Adipocyte (in vitro differentiated cells): ENCODE results near the gene GNB1.
A peak's percentile ranks its signal among the peaks of the same experiment; 100 is the strongest.

Experiments
- DNase-seq: peaks from one replicate; pipeline ENCODE4 v3.0.0-alpha.2; 2015; ENCODE audit warnings: low read depth
- H3K27me3 ChIP-seq: replicated peaks from 2 replicates; pipeline ENCODE4 v1.7.0; 2013; ENCODE audit warnings: mild to moderate bottlenecking, low read length, moderate library complexity; ENCODE audit not compliant: control insufficient read depth, insufficient read depth
- H3K36me3 ChIP-seq: 2 replicates; pipeline ENCODE4 v1.7.0; 2013; ENCODE audit warnings: low read length, mild to moderate bottlenecking, moderate library complexity; ENCODE audit not compliant: control insufficient read depth, insufficient read depth, severe bottlenecking
- H3K4me1 ChIP-seq: 2 replicates; pipeline ENCODE4 v1.7.0; 2013; ENCODE audit warnings: mild to moderate bottlenecking, low read length, moderate library complexity; ENCODE audit not compliant: control insufficient read depth, insufficient read depth
- H3K4me3 ChIP-seq: 2 replicates; pipeline ENCODE4 v1.7.0; 2013; ENCODE audit warnings: mild to moderate bottlenecking, low read length, moderate library complexity
- H3K9ac ChIP-seq: 2 replicates; pipeline ENCODE4 v1.7.0; 2013; ENCODE audit warnings: mild to moderate bottlenecking, low read length, moderate library complexity
- H3K9me3 ChIP-seq: 2 replicates; pipeline ENCODE4 v1.7.0; 2013; ENCODE audit warnings: mild to moderate bottlenecking, low read length, moderate library complexity; ENCODE audit not compliant: control insufficient read depth

The GNB1 gene

GRCh38 chr1:1921459-1921862 lies 30.6 kb upstream of the GNB1 start:
- peaks cover 8% of the 10 kb centered on the region for H3K4me1 ChIP-seq
- DNase-seq = no peak

DNA sequence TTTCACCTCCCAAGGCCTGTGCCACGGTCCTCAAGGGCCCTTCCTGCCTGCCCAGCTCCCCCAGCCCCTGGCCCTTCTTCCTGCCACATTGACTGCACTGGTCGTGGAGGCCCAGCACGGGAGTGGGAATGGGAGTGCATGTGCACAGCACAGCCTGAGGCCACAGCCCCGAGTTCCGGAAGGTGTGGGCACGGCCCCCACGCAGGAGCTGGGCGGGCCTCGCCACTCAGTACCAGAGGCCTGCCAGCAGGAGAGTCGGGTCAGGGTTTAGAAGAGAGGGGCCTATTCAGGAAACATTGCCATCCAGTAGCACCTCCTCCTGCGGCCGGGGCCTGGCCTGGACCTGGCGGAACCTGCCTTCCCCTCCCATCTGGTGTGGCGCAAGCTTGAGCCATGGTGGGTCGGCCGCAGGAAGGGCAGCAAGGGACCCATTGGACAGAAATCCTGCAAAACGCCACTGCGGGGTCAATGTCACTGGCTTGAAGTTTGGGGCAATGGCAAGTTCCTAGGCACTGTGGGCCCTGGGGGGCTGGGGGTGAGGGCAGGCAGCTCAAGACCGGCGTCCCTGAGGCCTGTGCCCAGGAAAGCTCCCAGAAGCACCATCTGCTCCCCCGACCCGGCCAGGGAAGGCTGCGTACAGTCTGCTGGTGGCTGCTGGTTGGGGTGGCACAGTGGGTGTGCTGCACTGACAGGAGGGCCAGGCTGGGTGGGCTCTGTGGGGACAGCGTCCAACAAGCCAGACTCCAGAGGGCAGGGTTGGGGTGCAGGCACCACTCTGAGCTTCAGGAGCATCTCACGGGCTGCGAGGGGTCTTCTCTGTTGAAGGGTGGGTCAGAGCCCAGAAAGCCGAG lies 29.9 kb upstream of the GNB1 start:
- no peak for DNase-seq
- H3K27me3 ChIP-seq = peaks cover 20% of the 10 kb centered on the region
- no peaks in the 10 kb centered on the region for H3K36me3 ChIP-seq
- no peaks in the 10 kb centered on the region for H3K9me3 ChIP-seq
- no peak overlapping the region for H3K4me3 ChIP-seq
- H3K4me1 ChIP-seq = peaks cover 8% of the 10 kb centered on the region
- no peak overlapping the region for H3K9ac ChIP-seq

More at GRCh38 chr1:1921459-1921862, 30.6 kb upstream of the GNB1 start:
- Histone ChIP-seq H3K9ac (no peak overlapping the region), H3K4me3 (no peak overlapping the region), H3K27me3 (peaks cover 18% of the 10 kb centered on the region), H3K36me3 (no peaks in the 10 kb centered on the region), H3K9me3 (no peaks in the 10 kb centered on the region)

DNA sequence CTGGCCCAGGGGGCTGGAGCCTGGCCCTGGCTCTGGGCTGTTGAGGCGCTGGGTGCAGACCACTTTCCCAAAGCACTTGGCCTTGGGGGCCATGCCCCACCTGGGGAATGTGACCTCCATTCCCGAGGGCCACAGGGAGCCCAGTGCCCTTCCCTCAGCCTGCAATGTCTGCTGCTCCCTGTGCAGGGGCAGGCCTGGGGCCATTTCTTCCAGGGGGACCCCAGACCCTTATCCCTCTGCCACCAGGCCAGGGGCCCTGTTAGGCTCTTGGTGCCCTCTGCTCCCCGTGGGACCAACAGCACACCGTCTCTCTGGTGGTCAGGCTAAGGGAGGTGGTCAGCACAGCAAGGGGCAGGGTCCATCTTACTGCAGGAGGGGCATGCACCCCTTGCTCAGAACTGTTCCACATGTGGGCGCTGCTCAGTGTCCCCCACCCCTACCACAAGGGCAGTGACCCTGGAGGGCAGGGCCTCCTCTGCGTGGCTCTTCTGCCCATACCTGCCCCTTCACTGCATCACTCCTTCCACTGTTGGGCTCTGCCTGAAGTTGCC lies 29.2 kb upstream of the GNB1 start:
- H3K36me3 ChIP-seq = no peaks in the 10 kb centered on the region
- DNase-seq = no peak
- peaks cover 8% of the 10 kb centered on the region for H3K4me1 ChIP-seq
- H3K27me3 ChIP-seq = peaks cover 23% of the 10 kb centered on the region
- no peak overlapping the region for H3K9ac ChIP-seq
- no peaks in the 10 kb centered on the region for H3K9me3 ChIP-seq
- H3K4me3 ChIP-seq = no peak overlapping the region

- H3K9ac ChIP-seq = no peak overlapping the region
- peaks cover 23% of the 10 kb centered on the region for H3K27me3 ChIP-seq
- H3K4me3 ChIP-seq = peak overlapping the region; percentile 74
- no peaks in the 10 kb centered on the region for H3K36me3 ChIP-seq
- peaks cover 8% of the 10 kb centered on the region for H3K4me1 ChIP-seq
- DNase-seq = peak; percentile 96
- H3K9me3 ChIP-seq = no peaks in the 10 kb centered on the region
Observed at GRCh38 chr1:1919304-1920056, 28.6 kb upstream of the GNB1 start.

- Histone ChIP-seq H3K9ac (no peak within 1 kb of the TSS), H3K27me3 (peaks cover 23% of the 10 kb centered on the region)
- DNase-seq = no peak
Observed at GRCh38 chr1:1918901-1919303, 28.0 kb upstream of the GNB1 start, which contains the start of gene TMEM52. TMEM52 (minus strand) TSS chr1:1919279; CDS start chr1:1919265, 14 bp downstream.

DNA sequence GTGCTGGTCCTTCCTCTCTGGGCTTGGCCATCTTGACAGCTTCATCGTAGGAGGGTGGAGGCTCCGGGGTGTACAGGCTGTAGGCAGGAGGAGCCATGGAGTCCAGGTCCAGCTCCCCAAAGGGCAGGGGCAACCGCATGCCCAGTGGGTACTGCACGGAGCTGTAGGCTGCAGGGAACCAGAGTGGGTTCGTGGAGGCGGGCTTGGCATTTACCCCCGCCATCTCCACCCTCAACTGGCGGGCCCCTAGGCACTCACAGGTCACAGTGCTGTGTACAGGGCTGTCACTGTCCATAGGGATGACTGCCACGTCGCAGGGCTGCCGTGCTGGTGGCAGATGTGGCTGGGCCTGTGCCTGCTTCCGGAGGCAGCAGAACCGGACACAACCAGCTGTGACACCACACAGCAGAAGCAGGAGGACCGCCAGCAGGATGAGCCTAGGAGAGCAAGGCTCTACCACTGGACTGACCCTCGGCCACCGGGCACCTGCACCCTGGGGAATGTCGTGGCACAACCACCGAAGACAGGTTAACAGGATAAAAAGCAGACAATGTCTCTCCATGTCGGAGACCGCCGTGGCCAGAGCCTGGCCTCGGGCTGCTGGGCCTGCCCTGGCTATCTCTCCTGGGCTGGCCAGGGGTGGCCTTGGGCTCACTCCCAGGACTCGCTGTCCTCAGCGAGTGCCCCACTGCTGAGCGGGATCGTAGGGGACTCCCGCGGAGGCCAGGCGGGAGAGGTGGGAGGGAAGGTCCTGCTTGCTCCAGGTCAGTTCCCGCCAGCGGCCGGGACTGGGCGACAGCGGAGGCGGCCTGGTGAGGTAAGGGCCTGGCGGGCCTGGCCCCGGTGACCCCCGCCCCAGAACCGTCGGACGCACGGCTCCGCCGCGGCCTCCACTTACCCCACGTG lies 27.4 kb upstream of the GNB1 start:
- peaks cover 8% of the 10 kb centered on the region for H3K4me1 ChIP-seq
- DNase-seq = no peak
- peaks cover 23% of the 10 kb centered on the region for H3K27me3 ChIP-seq
- H3K9ac ChIP-seq = no peak overlapping the region
- H3K4me3 ChIP-seq = peak overlapping the region; percentile 74
- no peaks in the 10 kb centered on the region for H3K36me3 ChIP-seq
- no peaks in the 10 kb centered on the region for H3K9me3 ChIP-seq

More at GRCh38 chr1:1918901-1919303, 28.0 kb upstream of the GNB1 start, which contains the start of gene TMEM52:
- Histone ChIP-seq H3K4me1 (peaks cover 8% of the 10 kb centered on the region), H3K4me3 (peak within 1 kb of the TSS; percentile 74), H3K9me3 (no peaks in the 10 kb centered on the region), H3K36me3 (no peaks in the 10 kb centered on the region)

GRCh38 chr1:1917304-1917976 lies 26.6 kb upstream of the GNB1 start:
- Histone ChIP-seq H3K36me3 (no peaks in the 10 kb centered on the region), H3K9ac (no peak overlapping the region), H3K4me3 (no peak overlapping the region), H3K4me1 (peaks cover 8% of the 10 kb centered on the region), H3K27me3 (peaks cover 21% of the 10 kb centered on the region), H3K9me3 (no peaks in the 10 kb centered on the region)
- no peak for DNase-seq

GRCh38 chr1:1916851-1917251 lies 26.0 kb upstream of the GNB1 start:
- Histone ChIP-seq H3K4me1 (peaks cover 8% of the 10 kb centered on the region), H3K9me3 (no peaks in the 10 kb centered on the region), H3K9ac (no peak overlapping the region), H3K27me3 (peaks cover 18% of the 10 kb centered on the region), H3K36me3 (no peaks in the 10 kb centered on the region), H3K4me3 (no peak overlapping the region)
- no peak for DNase-seq

GRCh38 chr1:1915911-1916840 lies 25.3 kb upstream of the GNB1 start:
- Histone ChIP-seq H3K9ac (no peak overlapping the region), H3K9me3 (no peaks in the 10 kb centered on the region), H3K36me3 (no peaks in the 10 kb centered on the region), H3K4me3 (no peak overlapping the region), H3K4me1 (peaks cover 8% of the 10 kb centered on the region), H3K27me3 (peaks cover 18% of the 10 kb centered on the region)
- no peak for DNase-seq
